Endodermal cell (in vitro differentiated cells): ENCODE data around the gene S100A11. TPM values are rescaled to one million over a fixed set of nuclear protein-coding genes. Genes with fewer than 3 reads are reported as not detected.

Experiments
- DNase-seq: peaks from one replicate; pipeline ENCODE4 v3.0.0-alpha.2; 2017
- H3K27ac ChIP-seq: 2 replicates; pipeline ENCODE4 v1.5.1; 2013; ENCODE audit warnings: mild to moderate bottlenecking, low read depth, low read length, moderate library complexity
- H3K27me3 ChIP-seq: 2 replicates; pipeline ENCODE4 v1.6.1; 2013; ENCODE audit warnings: mild to moderate bottlenecking, low read length, moderate library complexity; ENCODE audit not compliant: insufficient read depth, control insufficient read depth, poor library complexity, severe bottlenecking
- H3K36me3 ChIP-seq: 2 replicates; pipeline ENCODE4 v1.7.0; 2013; ENCODE audit warnings: mild to moderate bottlenecking, low read length, moderate library complexity; ENCODE audit not compliant: control insufficient read depth, insufficient read depth
- H3K4me1 ChIP-seq: one replicate; pipeline ENCODE4 v1.7.0; 2013; ENCODE audit warnings: low read length; ENCODE audit not compliant: control insufficient read depth, insufficient read depth
- H3K4me3 ChIP-seq: 2 replicates; pipeline ENCODE4 v1.5.1; 2013; ENCODE audit warnings: mild to moderate bottlenecking, low read length, moderate library complexity
- H3K9ac ChIP-seq: 2 replicates; pipeline ENCODE4 v1.6.1; 2013; ENCODE audit warnings: mild to moderate bottlenecking, low read length, moderate library complexity; ENCODE audit not compliant: poor library complexity, severe bottlenecking; ENCODE audit errors: extremely low read depth
- H3K9me3 ChIP-seq: 2 replicates; pipeline ENCODE4 v1.6.1; 2013; ENCODE audit warnings: mild to moderate bottlenecking, low read length, moderate library complexity; ENCODE audit not compliant: control insufficient read depth
- H3K27ac Mint-ChIP-seq: 2 replicates; pipeline ENCODE4 v1.8.0; 2020; ENCODE audit warnings: mixed read lengths
- H3K27me3 Mint-ChIP-seq: 2 replicates; pipeline ENCODE4 v1.8.0; 2021; ENCODE audit warnings: mild to moderate bottlenecking, mixed read lengths; ENCODE audit not compliant: insufficient read depth
- H3K36me3 Mint-ChIP-seq: 2 replicates; pipeline ENCODE4 v1.8.0; 2020; ENCODE audit warnings: low read depth, mixed read lengths
- H3K4me1 Mint-ChIP-seq: 2 replicates; pipeline ENCODE4 v1.8.0; 2020; ENCODE audit warnings: mixed read lengths
- H3K4me3 Mint-ChIP-seq: 2 replicates; pipeline ENCODE4 v1.8.0; 2020; ENCODE audit warnings: mild to moderate bottlenecking, moderate library complexity, mixed read lengths
- H3K9me3 Mint-ChIP-seq: 2 replicates; pipeline ENCODE4 v1.8.0; 2020; ENCODE audit warnings: mild to moderate bottlenecking, mixed read lengths
- WGBS, 2 experiments: methylation state at CpG; one replicate each; pipeline versions ENCODE4 v1.1.5 to v1.1.7; 2013; ENCODE audit warnings: missing lambda C conversion rate in 2 of 2, mixed read lengths in 1 of 2; ENCODE audit not compliant: insufficient coverage in 1 of 2, insufficient read length in 1 of 2; 5-methylcytosine and 5-hydroxymethylcytosine counted together
- total RNA-seq, 2 donors: library from RNA; stranded (reverse); fragmentation: NEBNext Ultra II Directional in 1 of 2; extraction: Animal tissue kit (Norgen Biotek cat#: 25700) in 1 of 2; gene quantifications; 2 replicates in 1 of 2; 3 replicates in 1 of 2; pipeline ENCODE4 v1.2.1, GENCODE V29; 2021
- TF ChIP-seq, protein P1 (sequence below): fragments of 200-600 bp; sonication (generic); conservative IDR thresholded peaks from 2 replicates; pipeline ENCODE4 v1.5.0; 2021; ENCODE audit warnings: antibody characterized with exemption, mild to moderate bottlenecking

Gene S100A11
- total RNA-seq, 2 donors from 2014 or later: 163 to 248 TPM

DNA sequence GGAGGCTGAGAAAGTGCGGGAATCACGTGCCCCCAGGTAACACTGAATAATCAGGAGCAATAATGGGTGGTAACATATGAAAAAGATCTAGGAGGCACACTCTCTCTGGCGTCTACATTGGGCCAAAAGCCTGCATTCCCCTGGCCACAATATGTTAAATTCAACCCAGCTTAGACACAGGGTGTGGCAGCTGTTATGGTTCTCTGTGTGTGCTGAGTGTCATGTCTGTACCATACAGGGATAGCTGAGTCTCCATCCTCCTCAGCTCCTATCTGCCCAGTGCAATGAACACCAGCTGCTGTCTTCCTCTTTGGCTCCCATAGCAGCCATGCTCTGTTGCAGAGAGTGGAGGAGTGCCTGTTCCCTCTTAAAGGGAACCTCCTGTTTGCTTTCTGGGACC is 14.3 kb downstream of the S100A11 start:
- Histone ChIP-seq H3K27me3 (no peaks in the 10 kb centered on the region), H3K4me3 (no peak overlapping the region), H3K9ac (no peak overlapping the region), H3K36me3 (no peaks in the 10 kb centered on the region), H3K9me3 (no peaks in the 10 kb centered on the region), H3K4me1 (no peaks in the 10 kb centered on the region), H3K27ac (no peak overlapping the region)
- Mint-ChIP-seq H3K36me3 (no peaks in the 10 kb centered on the region), H3K4me3 (no peak overlapping the region), H3K27ac (no peak overlapping the region), H3K4me1 (peaks cover 7% of the 10 kb centered on the region), H3K9me3 (no peaks in the 10 kb centered on the region), H3K27me3 (peaks cover 6% of the 10 kb centered on the region)
- WGBS, 2 experiments: 92 to 100% methylated on average over 2 to 3 of the region's 3 CpGs
- TF ChIP-seq, protein P1, sequence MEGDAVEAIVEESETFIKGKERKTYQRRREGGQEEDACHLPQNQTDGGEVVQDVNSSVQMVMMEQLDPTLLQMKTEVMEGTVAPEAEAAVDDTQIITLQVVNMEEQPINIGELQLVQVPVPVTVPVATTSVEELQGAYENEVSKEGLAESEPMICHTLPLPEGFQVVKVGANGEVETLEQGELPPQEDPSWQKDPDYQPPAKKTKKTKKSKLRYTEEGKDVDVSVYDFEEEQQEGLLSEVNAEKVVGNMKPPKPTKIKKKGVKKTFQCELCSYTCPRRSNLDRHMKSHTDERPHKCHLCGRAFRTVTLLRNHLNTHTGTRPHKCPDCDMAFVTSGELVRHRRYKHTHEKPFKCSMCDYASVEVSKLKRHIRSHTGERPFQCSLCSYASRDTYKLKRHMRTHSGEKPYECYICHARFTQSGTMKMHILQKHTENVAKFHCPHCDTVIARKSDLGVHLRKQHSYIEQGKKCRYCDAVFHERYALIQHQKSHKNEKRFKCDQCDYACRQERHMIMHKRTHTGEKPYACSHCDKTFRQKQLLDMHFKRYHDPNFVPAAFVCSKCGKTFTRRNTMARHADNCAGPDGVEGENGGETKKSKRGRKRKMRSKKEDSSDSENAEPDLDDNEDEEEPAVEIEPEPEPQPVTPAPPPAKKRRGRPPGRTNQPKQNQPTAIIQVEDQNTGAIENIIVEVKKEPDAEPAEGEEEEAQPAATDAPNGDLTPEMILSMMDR: no peak
- DNase-seq: no peak

DNA sequence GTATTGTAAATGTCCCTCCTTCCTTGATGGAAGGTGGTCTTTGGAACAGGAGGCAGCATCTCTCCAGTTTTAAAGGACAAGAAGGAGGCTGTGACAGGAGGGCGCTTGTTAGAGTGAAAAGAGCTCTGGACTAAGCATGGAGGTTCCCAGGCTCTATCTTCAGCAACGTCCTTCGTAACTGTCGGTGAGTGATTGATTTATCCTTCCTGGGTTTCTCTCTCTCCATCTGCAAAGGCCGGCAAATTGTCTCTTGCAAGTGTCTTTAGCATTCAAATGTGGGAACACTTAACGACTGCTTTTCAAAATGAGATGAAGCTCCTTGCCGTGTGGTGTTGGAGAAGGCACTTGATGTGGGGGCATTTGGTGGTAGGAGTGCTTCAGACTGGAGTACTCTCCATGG is 15.2 kb downstream of the S100A11 start:
- Histone ChIP-seq H3K36me3 (no peaks in the 10 kb centered on the region), H3K9ac (no peak overlapping the region), H3K4me3 (no peak overlapping the region), H3K9me3 (no peaks in the 10 kb centered on the region), H3K27me3 (no peaks in the 10 kb centered on the region), H3K27ac (no peak overlapping the region), H3K4me1 (no peaks in the 10 kb centered on the region)
- Mint-ChIP-seq H3K27ac (no peak overlapping the region), H3K27me3 (peaks cover 6% of the 10 kb centered on the region), H3K9me3 (no peaks in the 10 kb centered on the region), H3K4me1 (peaks cover 7% of the 10 kb centered on the region), H3K4me3 (no peak overlapping the region), H3K36me3 (no peaks in the 10 kb centered on the region)
- no peak for DNase-seq
- 82 to 91% methylated on average over 7 of the region's 7 CpGs for WGBS, 2 experiments
- TF ChIP-seq, protein P1: no peak

DNA sequence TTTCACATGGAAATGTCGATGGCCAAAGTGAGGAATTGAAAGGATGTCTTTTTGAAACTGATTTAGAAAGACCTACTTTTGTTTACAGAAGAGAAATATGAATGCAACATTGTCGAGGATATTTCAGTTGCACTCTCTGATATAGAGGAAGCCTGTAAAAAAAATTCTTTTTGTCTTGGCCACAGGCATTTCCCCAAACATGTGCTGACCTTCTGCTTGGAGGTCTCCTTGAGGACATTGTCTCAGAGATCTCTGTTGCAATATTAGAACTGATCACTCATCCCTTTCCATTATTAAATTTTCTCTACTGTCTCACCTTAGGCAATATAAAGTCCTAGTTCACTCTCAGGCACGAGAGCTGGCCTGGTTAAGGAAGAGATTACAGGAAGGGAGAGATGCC is 16.0 kb downstream of the S100A11 start:
- H3K9ac ChIP-seq: no peak overlapping the region
- Mint-ChIP-seq H3K27me3 (peaks cover 7% of the 10 kb centered on the region), H3K27ac (no peak overlapping the region), H3K4me3 (no peak overlapping the region), H3K4me1 (peaks cover 7% of the 10 kb centered on the region), H3K36me3 (no peaks in the 10 kb centered on the region), H3K9me3 (no peaks in the 10 kb centered on the region)
- no peak overlapping the region for H3K27ac ChIP-seq
- H3K4me3 ChIP-seq: no peak overlapping the region
- 86 to 92% methylated on average over 2 to 3 of the region's 3 CpGs for WGBS, 2 experiments
- H3K9me3 ChIP-seq: no peaks in the 10 kb centered on the region
- no peak for DNase-seq
- no peaks in the 10 kb centered on the region for H3K27me3 ChIP-seq
- H3K36me3 ChIP-seq: no peaks in the 10 kb centered on the region
- H3K4me1 ChIP-seq: no peaks in the 10 kb centered on the region
- TF ChIP-seq, protein P1: no peak
